Right hindlimb (tissue), 1 donor: Measurements from ENCODE around the gene FOXP1.

Experiments used
- DNase-seq: peaks from one replicate; pipeline ENCODE4 v3.0.0-alpha.2; 2018

Gene FOXP1

GRCh38 chr3:71132995-71133730, 450.4 kb downstream of the FOXP1 start:
- DNase-seq: no peak

GRCh38 chr3:71131375-71132314, 451.9 kb downstream of the FOXP1 start:
- no peak for DNase-seq

GRCh38 chr3:71130471-71131374, 452.8 kb downstream of the FOXP1 start:
- peak; percentile 75 for DNase-seq

- DNase-seq: peak; percentile 51
Measured at GRCh38 chr3:71129611-71130431, 453.7 kb downstream of the FOXP1 start.

- no peak for DNase-seq
Measured at GRCh38 chr3:71128961-71129360, 454.6 kb downstream of the FOXP1 start.

GRCh38 chr3:71127844-71128243, 455.7 kb downstream of the FOXP1 start:
- DNase-seq: no peak

GRCh38 chr3:71127052-71127831, 456.3 kb downstream of the FOXP1 start:
- no peak for DNase-seq

GRCh38 chr3:71125738-71126137, 457.8 kb downstream of the FOXP1 start:
- no peak for DNase-seq

GRCh38 chr3:71124048-71124447, 459.5 kb downstream of the FOXP1 start:
- DNase-seq: no peak

- no peak for DNase-seq
Measured at GRCh38 chr3:71122641-71123040, 460.9 kb downstream of the FOXP1 start.

- no peak for DNase-seq
Measured at GRCh38 chr3:71121429-71122167, 461.9 kb downstream of the FOXP1 start.

- DNase-seq: no peak
Measured at GRCh38 chr3:71120012-71120411, 463.5 kb downstream of the FOXP1 start.

GRCh38 chr3:71119171-71119570, 464.4 kb downstream of the FOXP1 start:
- DNase-seq: no peak

GRCh38 chr3:71118436-71118835, 465.1 kb downstream of the FOXP1 start:
- no peak for DNase-seq

- no peak for DNase-seq
Measured at GRCh38 chr3:71117572-71118247, 465.8 kb downstream of the FOXP1 start.

- DNase-seq: no peak
Measured at GRCh38 chr3:71114610-71115009, 468.9 kb downstream of the FOXP1 start.

GRCh38 chr3:71112576-71112975, 471.0 kb downstream of the FOXP1 start:
- no peak for DNase-seq

- no peak for DNase-seq
Measured at GRCh38 chr3:71111784-71112440, 471.6 kb downstream of the FOXP1 start.
